Measurements from ENCODE around the gene ACVRL1.

GRCh38 chr12:51934080-51934479 lies 26.8 kb downstream of the ACVRL1 start:
- TF ChIP-seq CTCF (conservative IDR thresholded peaks at IDR 0.05 in 1 of 2, IDR thresholded peaks at IDR 0.05 in 1 of 2; ENCODE audit: low read depth in 1 of 2, low read length in 2 of 2) (no peak), EZH2 (IDR thresholded peaks at IDR 0.05; ENCODE audit: low read length, missing control alignments) (no peak)

Measured in fibroblast of lung (primary cell).